Tibial nerve (tissue), 4 donors: ENCODE measurements around the gene PLSCR1.

Experiments used
- CTCF ChIP-seq, 5 experiments: fragments of 200-600 bp in 3 of 5; fragments of 450-650 bp in 2 of 5; sonication (generic) in 3 of 5; IDR thresholded peaks; one replicate each; pipeline ENCODE4 v1.5.1; 2016 to 2019; ENCODE audit warnings: antibody characterized with exemption in 5 of 5, mild to moderate bottlenecking in 3 of 5, moderate library complexity in 2 of 5
- EP300 ChIP-seq, 2 donors: sonication (generic); formaldehyde crosslinking; IDR thresholded peaks; one replicate each; pipeline ENCODE4 v1.6.1; 2017; ENCODE audit warnings: antibody characterized with exemption in 2 of 2, mild to moderate bottlenecking in 1 of 2
- POLR2A ChIP-seq, 2 donors: fragments of 450-650 bp; IDR thresholded peaks; one replicate each; pipeline ENCODE4 v1.6.1; 2017; ENCODE audit warnings: antibody characterized with exemption in 2 of 2, mild to moderate bottlenecking in 2 of 2, moderate library complexity in 2 of 2

GRCh38 chr3:146493761-146494160 is 50.6 kb downstream of the PLSCR1 start:
- TF ChIP-seq CTCF (IDR thresholded peaks at IDR 0.05) (no peak), EP300 (IDR thresholded peaks at IDR 0.05) (no peak), POLR2A (IDR thresholded peaks at IDR 0.05) (no peak)
